HG03558 (cell line): ENCODE data around the gene TBL1XR1.
A peak's percentile ranks its signal among the peaks of the same experiment; 100 is the strongest.
"Not testable (repeated sequence)": the region's sequence is repeated elsewhere in the genome, so short reads cannot be mapped to it uniquely, and the experiment has no call there.

Experiments used
- ATAC-seq: cut with Tn5 transposase; IDR thresholded peaks from one replicate; pipeline ENCODE4 v1.9.1; 2021; ENCODE audit warnings: moderate number of reproducible peaks; ENCODE audit not compliant: unreplicated experiment; ENCODE audit errors: extremely low read depth

Gene TBL1XR1

GRCh38 chr3:177209509-177209908 is 12.2 kb upstream of the TBL1XR1 start:
- ATAC-seq = no peak

- ATAC-seq = no peak
These were observed 11.5 kb upstream of the TBL1XR1 start for GRCh38 chr3:177208781-177209180.

GRCh38 chr3:177208223-177208622 is 10.9 kb upstream of the TBL1XR1 start:
- no peak for ATAC-seq

GRCh38 chr3:177206936-177207335 is 9.7 kb upstream of the TBL1XR1 start:
- no peak for ATAC-seq

GRCh38 chr3:177203689-177204395 is 6.6 kb upstream of the TBL1XR1 start:
- no peak for ATAC-seq

GRCh38 chr3:177203016-177203415 is 5.7 kb upstream of the TBL1XR1 start:
- not testable (repeated sequence) for ATAC-seq

- ATAC-seq = peak; percentile 75
These were observed 4.6 kb upstream of the TBL1XR1 start for GRCh38 chr3:177201700-177202397.

GRCh38 chr3:177199206-177199760 is 2.0 kb upstream of the TBL1XR1 start:
- no peak for ATAC-seq

GRCh38 chr3:177197727-177198460 is 612 bp upstream of the TBL1XR1 start:
- ATAC-seq = peak; percentile 9

GRCh38 chr3:177196456-177197040 is 734 bp downstream of the TBL1XR1 start:
- ATAC-seq = no peak

- ATAC-seq = no peak
These were observed 1.2 kb downstream of the TBL1XR1 start for GRCh38 chr3:177196008-177196455.

GRCh38 chr3:177195242-177195991 is 1.9 kb downstream of the TBL1XR1 start:
- no peak for ATAC-seq

GRCh38 chr3:177194299-177194698 is 3.0 kb downstream of the TBL1XR1 start:
- ATAC-seq = no peak

GRCh38 chr3:177193688-177194268 is 3.5 kb downstream of the TBL1XR1 start:
- ATAC-seq = no peak

GRCh38 chr3:177193275-177193674 is 4.0 kb downstream of the TBL1XR1 start:
- ATAC-seq = not testable (repeated sequence)

GRCh38 chr3:177190756-177191681 is 6.3 kb downstream of the TBL1XR1 start:
- ATAC-seq = no peak

- ATAC-seq = not testable (repeated sequence)
These were observed 7.1 kb downstream of the TBL1XR1 start for GRCh38 chr3:177190184-177190583.

GRCh38 chr3:177188325-177188724 is 9.0 kb downstream of the TBL1XR1 start:
- ATAC-seq = not testable (repeated sequence)
